ENCODE results near the gene FBLN2. TPM values are rescaled to one million over a fixed set of nuclear protein-coding genes. Genes with fewer than 3 reads are reported as not detected.

Gene FBLN2
- total RNA-seq, 1 donor from 2014 or later = 323 TPM

DNA sequence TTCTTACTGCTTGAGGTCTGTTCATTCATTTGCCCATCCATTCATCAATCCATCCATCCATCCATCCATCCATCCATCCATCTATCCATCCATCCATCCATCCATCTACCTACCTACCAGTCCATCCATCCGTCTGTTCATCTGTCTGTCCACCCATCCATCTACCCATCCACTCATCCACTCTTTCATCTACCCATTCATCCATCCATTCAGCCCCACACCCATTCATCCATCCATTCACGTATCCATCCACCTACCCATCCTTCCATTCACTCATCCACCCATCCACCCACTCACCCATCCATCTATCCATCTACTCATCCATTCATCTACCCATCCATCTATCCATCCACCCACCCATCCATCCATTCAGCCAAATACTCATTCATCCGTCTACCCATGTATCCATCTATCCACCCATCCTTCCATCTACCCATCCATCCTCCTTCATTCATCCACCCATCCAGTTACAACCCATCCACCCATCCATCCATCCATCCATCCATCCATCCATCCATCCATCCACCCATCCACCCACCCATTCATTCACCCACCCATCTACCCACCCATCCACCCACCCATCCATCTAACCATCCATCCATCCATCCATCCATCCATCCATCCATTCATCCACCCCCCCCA lies 68.3 kb downstream of the FBLN2 start:
- TF ChIP-seq, protein P1, sequence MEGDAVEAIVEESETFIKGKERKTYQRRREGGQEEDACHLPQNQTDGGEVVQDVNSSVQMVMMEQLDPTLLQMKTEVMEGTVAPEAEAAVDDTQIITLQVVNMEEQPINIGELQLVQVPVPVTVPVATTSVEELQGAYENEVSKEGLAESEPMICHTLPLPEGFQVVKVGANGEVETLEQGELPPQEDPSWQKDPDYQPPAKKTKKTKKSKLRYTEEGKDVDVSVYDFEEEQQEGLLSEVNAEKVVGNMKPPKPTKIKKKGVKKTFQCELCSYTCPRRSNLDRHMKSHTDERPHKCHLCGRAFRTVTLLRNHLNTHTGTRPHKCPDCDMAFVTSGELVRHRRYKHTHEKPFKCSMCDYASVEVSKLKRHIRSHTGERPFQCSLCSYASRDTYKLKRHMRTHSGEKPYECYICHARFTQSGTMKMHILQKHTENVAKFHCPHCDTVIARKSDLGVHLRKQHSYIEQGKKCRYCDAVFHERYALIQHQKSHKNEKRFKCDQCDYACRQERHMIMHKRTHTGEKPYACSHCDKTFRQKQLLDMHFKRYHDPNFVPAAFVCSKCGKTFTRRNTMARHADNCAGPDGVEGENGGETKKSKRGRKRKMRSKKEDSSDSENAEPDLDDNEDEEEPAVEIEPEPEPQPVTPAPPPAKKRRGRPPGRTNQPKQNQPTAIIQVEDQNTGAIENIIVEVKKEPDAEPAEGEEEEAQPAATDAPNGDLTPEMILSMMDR (IDR thresholded peaks at IDR 0.05) = no peak
- intact Hi-C loops (cut with DNase I) = no loop called here
- Histone ChIP-seq H3K27me3 (no peaks in the 10 kb centered on the region), H3K4me1 (no peaks in the 10 kb centered on the region), H3K9me3 (no peaks in the 10 kb centered on the region), H3K27ac (no peak overlapping the region), H3K4me3 (no peak overlapping the region), H3K36me3 (peaks cover 0 to 3% of the 10 kb centered on the region in 2 donors)
- DNase-seq (ENCODE audit: low spot score in 2 of 2) = no peak

DNA sequence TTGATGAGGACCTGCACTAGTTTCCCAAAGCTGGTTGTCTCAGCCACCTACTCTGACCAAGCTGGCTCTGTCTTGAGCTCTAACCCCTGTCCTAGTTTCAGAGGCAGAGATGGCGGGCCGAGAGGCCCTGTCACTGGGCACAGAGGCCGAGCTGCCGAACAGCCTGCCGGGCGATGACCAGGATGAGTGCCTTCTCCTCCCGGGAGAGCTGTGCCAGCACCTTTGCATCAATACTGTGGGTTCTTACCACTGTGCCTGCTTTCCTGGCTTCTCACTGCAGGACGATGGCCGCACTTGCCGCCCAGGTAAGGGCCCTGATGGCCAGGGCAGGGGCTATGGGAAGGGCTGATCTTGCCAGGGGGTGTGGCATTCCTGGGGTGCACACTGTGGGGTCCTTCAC lies 69.1 kb downstream of the FBLN2 start:
- Histone ChIP-seq H3K4me3 (no peak overlapping the region), H3K36me3 (peaks cover 0 to 3% of the 10 kb centered on the region in 2 donors), H3K4me1 (no peaks in the 10 kb centered on the region), H3K27ac (no peak overlapping the region), H3K27me3 (no peaks in the 10 kb centered on the region), H3K9me3 (no peaks in the 10 kb centered on the region)
- TF ChIP-seq, protein P1 (IDR thresholded peaks at IDR 0.05) = no peak
- DNase-seq (ENCODE audit: low spot score in 2 of 2) = no peak
- intact Hi-C loops (cut with DNase I) = no loop called here

DNA sequence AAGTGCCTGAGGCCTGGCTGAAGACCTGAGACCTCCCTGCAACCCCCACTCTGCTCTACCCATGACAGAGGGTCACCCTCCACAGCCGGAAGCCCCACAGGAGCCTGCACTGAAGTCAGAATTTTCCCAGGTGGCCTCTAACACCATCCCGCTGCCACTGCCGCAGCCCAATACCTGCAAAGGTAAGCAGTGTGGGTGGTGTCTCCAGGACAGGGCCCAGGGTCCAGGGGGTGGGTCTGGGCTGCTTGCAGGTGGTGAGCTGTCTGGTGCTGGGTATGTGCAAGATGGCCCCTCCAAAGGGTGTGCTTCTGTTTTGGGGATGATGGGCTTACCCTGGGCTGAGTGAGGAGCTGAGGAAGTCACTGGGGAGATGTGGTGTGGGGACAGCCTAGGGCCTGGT lies 69.9 kb downstream of the FBLN2 start:
- TF ChIP-seq, protein P1 (IDR thresholded peaks at IDR 0.05) = no peak
- H3K4me1 ChIP-seq = no peaks in the 10 kb centered on the region
- intact Hi-C loops (cut with DNase I) = no loop called here
- no peaks in the 10 kb centered on the region for H3K27me3 ChIP-seq
- H3K27ac ChIP-seq = no peak overlapping the region
- H3K4me3 ChIP-seq = no peak overlapping the region
- H3K36me3 ChIP-seq = peaks cover 0 to 3% of the 10 kb centered on the region in 2 donors
- no peak for DNase-seq (ENCODE audit: low spot score in 2 of 2)
- no peaks in the 10 kb centered on the region for H3K9me3 ChIP-seq

DNA sequence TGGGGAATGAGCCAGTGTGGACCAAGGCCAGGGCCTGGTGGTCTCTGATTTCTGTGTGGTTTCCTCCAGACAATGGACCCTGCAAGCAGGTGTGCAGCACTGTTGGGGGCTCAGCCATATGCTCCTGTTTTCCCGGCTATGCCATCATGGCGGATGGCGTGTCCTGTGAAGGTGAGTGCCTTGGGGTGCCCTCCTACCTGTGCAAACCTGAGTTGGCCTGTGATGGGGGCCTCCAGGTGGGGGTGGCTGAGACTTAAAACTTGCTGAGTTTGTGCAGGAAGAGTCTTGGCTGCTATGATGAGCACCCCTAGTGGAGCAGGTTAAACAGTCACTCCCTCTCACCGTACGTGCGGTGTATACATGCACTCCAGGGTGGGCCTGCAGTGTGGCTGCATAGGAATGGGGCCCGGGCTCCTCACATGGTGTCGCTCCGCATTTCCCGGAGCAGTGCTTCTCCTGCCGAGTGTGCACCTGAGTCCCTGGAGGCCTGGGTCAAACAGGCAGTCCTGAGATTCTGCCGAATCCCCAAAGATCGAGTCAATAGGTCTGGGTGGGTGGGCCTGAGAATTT lies 70.8 kb downstream of the FBLN2 start:
- H3K4me1 ChIP-seq = no peaks in the 10 kb centered on the region
- no peak for DNase-seq (ENCODE audit: low spot score in 2 of 2)
- no peak overlapping the region for H3K4me3 ChIP-seq
- H3K27ac ChIP-seq = no peak overlapping the region
- peaks cover 0 to 3% of the 10 kb centered on the region in 2 donors for H3K36me3 ChIP-seq
- intact Hi-C loops (cut with DNase I) = no loop called here
- TF ChIP-seq, protein P1 (IDR thresholded peaks at IDR 0.05) = no peak
- H3K27me3 ChIP-seq = no peaks in the 10 kb centered on the region
- no peaks in the 10 kb centered on the region for H3K9me3 ChIP-seq

DNA sequence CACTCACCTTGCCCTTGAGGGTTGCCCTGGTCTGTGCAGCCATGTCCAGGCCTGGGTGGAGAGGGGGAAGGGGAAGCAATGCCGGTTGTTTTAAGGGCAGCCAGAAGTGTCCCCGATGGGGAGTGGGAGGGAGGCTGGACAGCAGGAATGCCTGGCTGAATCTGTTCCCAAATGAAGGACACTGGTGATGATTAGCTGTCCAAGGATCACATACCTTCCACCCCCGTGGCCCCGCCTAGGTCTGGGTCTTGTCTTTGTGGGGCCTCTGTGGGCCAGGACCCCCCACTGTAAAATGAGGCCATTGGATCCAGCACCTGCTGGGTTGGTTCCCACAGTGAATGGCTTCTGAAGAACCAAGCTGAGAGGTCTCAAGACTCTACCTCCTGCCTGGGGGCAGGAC lies 71.4 kb downstream of the FBLN2 start:
- H3K36me3 ChIP-seq = peaks cover 0 to 3% of the 10 kb centered on the region in 2 donors

More for the DNA sequence above, 71.4 kb downstream of the FBLN2 start:
- intact Hi-C loops (cut with DNase I) = no loop called here
- TF ChIP-seq, protein P1 (IDR thresholded peaks at IDR 0.05) = no peak
- H3K4me3 ChIP-seq = no peak overlapping the region
- H3K27ac ChIP-seq = no peak overlapping the region
- no peaks in the 10 kb centered on the region for H3K4me1 ChIP-seq
- no peaks in the 10 kb centered on the region for H3K9me3 ChIP-seq
- no peaks in the 10 kb centered on the region for H3K27me3 ChIP-seq
- no peak for DNase-seq (ENCODE audit: low spot score in 2 of 2)
